ENCODE measurements around the gene WIZ.

GRCh38 chr19:15399635-15400034, 50.1 kb downstream of the WIZ start:
- TF ChIP-seq, protein P1, sequence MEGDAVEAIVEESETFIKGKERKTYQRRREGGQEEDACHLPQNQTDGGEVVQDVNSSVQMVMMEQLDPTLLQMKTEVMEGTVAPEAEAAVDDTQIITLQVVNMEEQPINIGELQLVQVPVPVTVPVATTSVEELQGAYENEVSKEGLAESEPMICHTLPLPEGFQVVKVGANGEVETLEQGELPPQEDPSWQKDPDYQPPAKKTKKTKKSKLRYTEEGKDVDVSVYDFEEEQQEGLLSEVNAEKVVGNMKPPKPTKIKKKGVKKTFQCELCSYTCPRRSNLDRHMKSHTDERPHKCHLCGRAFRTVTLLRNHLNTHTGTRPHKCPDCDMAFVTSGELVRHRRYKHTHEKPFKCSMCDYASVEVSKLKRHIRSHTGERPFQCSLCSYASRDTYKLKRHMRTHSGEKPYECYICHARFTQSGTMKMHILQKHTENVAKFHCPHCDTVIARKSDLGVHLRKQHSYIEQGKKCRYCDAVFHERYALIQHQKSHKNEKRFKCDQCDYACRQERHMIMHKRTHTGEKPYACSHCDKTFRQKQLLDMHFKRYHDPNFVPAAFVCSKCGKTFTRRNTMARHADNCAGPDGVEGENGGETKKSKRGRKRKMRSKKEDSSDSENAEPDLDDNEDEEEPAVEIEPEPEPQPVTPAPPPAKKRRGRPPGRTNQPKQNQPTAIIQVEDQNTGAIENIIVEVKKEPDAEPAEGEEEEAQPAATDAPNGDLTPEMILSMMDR (IDR thresholded peaks at IDR 0.05): no peak
- TF ChIP-seq POLR2A (IDR thresholded peaks at IDR 0.05): no peak
